Measurements from ENCODE around the gene TYW1B.
"Not testable (repeated sequence)": the region's sequence is repeated elsewhere in the genome, so short reads cannot be mapped to it uniquely, and the experiment has no call there.

TYW1B gene

DNA sequence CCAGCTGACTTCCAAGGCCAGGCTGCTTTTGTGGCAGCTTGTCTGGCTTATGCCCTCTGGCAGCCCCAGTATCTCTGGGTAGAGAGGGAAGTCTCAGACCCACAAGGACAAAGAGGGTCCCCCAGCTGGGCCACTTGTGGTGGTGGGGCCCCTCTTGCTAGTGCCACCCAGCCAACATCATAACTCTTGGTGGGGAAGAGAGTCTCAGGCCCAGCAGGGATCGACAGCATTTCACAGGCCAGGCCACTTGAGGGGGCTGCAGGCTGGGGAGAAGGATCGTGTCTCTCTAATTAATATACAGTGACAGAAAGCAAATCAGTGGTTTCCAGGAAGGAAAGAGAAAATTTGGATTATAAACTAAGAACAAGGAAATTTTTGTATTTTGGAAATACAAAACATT, 76.0 kb downstream of the TYW1B start:
- DNase-seq (ENCODE audit: insufficient read length, low spot score) (no peak), FAIRE-seq (no peak)
- TF ChIP-seq POLR2A (IDR thresholded peaks at IDR 0.05; ENCODE audit: low read depth, low read length): no peak

DNA sequence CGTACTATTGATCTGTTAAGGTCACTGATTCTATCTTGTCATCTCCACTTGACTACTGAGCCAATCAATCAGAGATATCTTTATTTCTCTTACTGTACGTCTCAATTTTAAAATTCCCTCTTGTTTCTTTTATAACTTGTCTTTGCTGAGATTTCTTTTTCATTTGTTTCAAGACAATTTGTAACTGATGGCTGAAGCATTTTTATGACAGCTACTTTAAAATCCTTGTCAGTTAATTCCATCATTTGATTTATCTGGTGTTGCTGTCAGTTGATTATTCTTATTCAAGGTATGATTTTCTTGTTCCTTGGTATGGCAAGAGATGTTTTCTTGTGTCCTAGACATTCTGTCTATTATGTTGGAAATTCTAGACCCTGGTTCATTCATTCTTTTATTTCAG, 76.6 kb downstream of the TYW1B start:
- no peak for FAIRE-seq
- DNase-seq (ENCODE audit: insufficient read length, low spot score): no peak
- no peak for TF ChIP-seq POLR2A (IDR thresholded peaks at IDR 0.05; ENCODE audit: low read depth, low read length)

DNA sequence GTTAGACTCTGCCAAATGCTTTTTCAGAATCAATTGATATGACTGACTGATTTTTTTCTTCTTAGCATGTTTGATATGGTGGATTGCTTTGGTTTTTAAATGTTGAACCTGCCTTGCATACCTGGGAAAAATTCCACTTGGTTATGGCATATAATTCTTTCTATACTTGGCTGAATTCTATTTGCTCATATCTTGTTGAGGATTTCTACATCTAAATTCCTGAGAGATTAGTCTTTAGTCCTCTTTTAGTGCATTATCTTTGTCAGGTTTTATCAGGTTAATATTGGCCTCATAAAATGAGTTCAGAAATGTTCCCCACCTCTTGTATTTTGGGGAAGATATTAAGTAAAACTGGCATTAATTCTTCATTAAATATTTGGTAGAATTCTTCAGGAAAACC, 79.4 kb downstream of the TYW1B start:
- FAIRE-seq; DNase-seq (ENCODE audit: insufficient read length, low spot score): not testable (repeated sequence)

DNA sequence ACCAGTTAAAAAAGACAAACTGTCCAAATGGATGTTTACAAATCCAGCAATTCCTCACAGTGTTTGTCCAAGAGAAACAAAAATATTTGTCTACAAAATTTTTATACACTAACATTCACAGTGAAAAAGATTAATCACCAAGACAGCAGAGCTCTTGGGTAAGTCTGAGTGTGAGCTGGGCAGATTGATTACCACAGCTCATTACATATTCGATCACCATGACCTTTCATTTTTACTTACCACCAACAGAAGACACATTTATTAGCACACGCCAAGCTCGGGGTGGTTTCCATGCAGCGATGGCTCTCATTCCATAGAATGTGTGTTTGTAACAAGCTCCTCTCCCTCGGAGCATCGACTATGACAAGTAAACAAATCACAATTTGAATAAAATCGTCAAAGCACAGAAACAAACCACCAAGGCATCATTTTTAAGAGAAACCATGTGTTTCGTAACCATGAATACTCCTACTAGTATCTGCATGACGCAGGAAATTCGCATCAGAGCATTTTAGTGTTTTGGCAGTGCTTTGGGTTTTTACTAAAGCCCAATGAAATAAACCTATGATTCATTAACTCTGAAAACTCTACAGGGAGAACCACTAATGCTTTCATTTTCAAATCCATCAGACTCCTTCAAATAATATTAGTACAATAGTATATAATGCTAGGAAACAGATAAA, 83.6 kb downstream of the TYW1B start:
- not testable (repeated sequence) for DNase-seq (ENCODE audit: insufficient read length, low spot score); FAIRE-seq

DNA sequence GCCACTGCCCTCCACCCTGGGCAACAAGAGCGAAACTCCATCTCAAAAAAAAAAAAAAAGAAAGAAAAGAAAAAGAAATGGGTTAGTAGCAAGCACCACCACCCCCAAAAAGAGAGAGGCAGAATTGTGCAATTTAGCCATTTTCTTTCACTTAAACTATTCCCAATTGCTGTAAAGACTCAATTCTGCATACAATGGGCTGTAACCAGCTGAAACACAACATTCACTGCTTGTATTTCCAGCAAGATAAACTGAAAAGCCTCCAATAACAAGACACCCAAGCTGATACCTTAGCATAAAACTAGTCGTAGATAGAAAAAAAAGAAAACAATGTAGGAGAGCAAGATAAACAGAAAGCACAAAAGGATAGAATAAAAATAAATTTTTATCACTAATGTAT, 84.2 kb downstream of the TYW1B start:
- not testable (repeated sequence) for FAIRE-seq; DNase-seq (ENCODE audit: insufficient read length, low spot score)

DNA sequence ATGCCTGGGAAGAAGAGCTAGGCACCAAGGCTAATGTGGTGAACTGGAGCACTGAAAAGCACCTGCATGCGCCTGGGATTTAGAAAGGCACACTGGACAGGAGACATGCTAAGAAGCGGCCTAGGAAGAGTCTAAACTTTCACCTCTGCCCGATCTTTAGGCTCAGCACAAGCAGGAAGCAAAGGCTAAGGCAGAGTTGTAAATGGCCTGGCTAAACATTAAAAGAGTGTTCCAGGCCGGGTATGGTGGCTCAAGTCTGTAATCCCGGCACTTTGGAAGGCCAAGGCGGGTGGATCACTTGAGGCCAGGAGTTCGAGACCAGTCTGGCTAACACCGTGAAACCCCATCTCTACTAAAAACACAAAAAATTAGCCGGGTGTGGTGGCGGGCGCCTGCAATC, 88.3 kb downstream of the TYW1B start:
- not testable (repeated sequence) for FAIRE-seq; DNase-seq (ENCODE audit: insufficient read length, low spot score)

DNA sequence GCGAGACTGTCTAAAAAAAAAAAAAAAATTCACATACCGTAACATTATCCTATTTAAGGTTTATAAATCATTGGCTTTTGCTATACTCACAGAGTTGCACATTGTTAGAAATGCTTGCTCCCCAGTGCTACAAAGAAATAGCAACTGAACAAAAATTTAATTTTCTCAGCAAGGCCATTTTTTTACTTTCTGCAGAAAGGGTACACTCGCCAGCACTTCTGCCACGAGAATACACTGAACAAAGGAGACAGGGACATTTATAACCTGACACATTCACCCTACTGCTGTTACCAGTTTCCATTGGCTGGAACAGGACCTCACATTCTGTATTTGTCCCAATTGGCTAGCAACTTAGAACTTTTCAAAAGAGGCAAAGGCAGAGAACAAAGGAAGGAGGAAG, 92.1 kb downstream of the TYW1B start:
- DNase-seq (ENCODE audit: insufficient read length, low spot score); FAIRE-seq: not testable (repeated sequence)

DNA sequence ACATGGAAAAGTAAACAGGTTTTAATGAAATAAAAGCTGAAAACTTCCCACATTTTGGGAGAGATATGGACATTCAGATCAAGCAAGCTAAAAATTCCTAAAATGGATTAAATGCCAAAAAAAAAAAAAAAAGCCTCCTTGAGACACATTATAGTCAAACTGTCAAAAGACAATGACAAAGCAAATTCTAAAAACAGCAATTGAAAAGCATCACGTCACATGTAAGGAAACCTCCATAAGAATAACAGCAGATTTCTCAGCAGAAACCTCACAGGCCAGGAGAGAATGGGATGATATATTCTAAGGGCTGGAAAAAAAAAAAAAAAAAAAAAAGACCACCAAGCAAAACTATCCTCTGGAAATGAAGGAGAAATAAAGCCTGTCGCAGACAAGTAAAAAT, 97.2 kb downstream of the TYW1B start:
- FAIRE-seq; DNase-seq (ENCODE audit: insufficient read length, low spot score): not testable (repeated sequence)

DNA sequence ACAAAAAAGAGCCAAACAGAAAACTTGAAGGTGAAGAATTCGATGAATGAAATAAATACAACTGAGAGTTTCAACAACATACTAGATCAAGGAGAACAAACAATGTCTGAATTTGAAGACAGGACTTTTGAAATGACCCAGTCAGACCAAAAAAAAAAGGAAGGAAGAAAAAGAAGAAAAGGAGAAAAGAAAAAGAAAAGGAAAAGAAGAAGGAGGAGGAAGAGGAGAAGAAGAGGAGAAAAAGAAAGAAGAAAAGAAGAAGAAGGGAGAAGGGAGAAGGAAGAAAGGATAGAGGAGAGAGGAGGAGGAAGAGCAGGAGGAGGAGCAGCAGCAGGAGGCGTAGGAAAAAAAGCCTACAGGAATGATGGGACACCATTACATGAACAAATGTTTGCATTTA, 97.6 kb downstream of the TYW1B start:
- FAIRE-seq; DNase-seq (ENCODE audit: insufficient read length, low spot score): not testable (repeated sequence)

DNA sequence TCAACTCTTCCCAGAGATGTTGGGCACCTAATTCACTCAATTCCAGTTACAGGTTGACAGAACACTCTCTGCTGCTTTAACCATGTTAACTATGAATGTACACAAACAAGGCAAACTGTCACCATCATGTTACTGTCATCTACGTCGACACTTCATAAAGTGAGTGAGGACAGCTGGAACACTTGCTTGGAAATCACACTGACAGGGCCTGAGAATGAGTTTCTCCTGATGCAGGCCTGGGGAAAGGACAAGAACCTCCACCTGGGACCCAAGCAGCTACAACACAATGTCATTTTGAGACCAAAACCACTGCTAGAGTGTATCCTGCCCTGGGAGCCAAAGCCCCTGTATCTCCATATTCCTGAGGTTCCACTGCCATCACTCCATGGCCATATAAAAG, 98.9 kb downstream of the TYW1B start:
- not testable (repeated sequence) for DNase-seq (ENCODE audit: insufficient read length, low spot score); FAIRE-seq

DNA sequence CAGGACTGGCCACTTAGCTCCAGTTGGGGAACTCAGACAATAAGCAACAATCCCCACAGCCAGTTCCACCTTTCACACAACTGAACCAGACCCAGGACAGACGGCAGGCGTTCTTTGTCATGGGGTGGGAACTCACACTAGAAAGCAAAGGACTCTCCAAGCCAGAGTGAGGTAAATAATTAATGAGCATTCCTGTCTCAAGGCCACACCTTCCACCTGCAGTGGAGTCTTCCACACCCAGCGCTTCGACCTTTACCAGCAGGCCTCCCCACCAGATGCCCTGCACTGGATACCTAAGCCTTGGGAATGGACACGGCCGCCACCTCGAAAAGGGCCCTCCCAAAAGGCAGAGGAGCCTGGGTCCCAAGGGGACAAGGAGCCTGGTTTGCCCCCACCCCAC, 105.3 kb downstream of the TYW1B start:
- not testable (repeated sequence) for FAIRE-seq

DNA sequence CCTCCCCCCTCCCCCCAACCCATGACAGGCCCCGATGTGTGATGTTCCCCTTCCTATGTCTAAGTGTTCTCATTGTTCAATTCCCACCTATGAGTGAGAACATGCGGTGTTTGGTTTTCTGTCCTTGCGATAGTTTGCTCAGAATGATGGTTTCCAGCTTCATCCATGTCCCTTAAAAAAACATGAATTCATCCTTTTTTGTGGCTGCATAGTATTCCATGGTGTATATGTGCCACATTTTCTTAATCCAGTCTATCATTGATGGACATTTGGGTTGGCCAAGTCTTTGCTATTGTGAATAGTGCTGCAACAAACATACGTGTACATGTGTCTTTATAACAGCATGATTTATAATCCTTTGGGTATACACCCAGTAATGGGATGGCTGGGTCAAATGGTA, 107.1 kb downstream of the TYW1B start:
- not testable (repeated sequence) for FAIRE-seq; DNase-seq (ENCODE audit: insufficient read length, low spot score)

More for the DNA sequence above, 105.3 kb downstream of the TYW1B start:
- not testable (repeated sequence) for DNase-seq (ENCODE audit: insufficient read length, low spot score)

DNA sequence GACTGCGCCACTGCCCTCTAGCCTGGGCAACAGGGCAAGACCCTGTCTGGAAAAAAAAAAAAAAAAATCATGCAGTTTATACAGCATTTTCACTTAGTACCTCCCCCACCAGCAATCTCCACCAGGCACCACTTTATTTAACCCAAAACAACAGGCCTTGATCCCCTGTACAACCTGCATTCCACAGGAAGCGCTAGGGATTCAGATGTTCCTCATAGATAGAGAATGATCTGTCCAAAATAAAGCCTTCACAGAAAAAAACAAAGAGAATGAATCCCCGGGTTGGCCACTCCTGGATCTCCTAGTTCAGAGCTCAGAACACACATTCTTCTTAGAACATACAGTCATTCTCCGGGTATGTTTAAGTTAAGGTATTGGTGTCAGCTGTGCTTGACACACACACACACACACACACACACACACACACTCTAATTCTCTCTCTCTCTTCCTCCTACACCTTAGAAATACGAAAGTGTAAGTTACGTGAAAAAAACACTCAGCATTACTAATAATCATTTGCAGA, 110.7 kb downstream of the TYW1B start:
- not testable (repeated sequence) for DNase-seq (ENCODE audit: insufficient read length, low spot score)

DNA sequence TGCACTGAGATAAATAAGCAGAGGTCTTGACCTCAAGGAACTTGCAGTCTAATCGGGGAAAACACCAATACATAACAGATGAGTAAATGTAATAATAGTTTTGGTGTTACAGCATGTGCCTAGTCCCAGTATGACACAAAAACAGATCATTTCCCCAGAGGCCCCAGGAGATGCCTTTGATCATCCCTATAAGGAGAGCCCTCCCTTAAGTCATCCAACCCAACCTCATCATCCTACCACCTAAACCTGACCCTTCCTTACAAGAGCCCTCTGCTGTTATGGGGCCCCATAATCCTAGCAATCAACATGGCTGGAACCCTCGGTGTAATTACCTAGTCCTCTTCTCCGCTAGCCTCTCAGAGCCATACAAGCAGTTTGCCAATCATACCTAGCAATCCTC, 116.1 kb downstream of the TYW1B start:
- FAIRE-seq; DNase-seq (ENCODE audit: insufficient read length, low spot score): not testable (repeated sequence)

More for the DNA sequence above, 110.7 kb downstream of the TYW1B start:
- FAIRE-seq: not testable (repeated sequence)

DNA sequence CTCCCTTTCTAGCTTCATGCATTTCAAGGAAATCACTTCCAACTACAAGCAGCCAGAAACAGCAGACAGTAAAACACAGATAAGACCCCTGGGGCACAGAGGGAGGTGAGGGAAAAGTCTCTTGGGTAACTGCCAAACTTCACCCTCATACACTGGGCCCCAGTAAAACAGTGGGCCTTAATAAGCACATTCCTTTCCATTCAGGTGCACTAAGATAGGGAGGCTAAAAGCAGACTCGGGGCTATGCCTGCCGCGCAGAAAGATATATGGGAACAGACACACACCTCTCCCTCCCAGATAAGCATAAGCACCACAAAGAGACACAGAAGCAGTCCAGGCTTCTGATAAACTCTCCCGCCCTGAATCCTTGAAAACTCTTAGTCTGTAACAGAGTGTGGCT, 117.0 kb downstream of the TYW1B start:
- TF ChIP-seq POLR2A (IDR thresholded peaks at IDR 0.05; ENCODE audit: low read depth, low read length): no peak
- FAIRE-seq: no peak
- DNase-seq (ENCODE audit: insufficient read length, low spot score): no peak

DNA sequence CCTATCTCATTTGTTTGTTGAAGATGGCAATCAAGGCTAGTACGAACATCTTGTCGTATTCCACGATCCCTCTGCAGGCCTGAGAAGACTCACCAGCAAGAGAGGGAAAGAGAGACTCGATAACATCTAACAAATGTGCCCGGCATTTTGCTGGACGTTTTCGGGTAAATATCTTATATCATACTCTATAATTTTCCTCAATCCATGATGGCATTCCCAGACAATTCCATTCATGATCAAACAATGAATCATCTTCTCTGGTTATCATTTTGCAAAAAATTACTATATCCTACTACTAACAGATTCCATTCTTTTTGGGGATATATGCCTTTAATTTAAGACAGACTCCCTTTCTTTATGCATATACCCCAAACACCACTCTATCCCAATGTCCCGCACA, 118.1 kb downstream of the TYW1B start:
- DNase-seq (ENCODE audit: insufficient read length, low spot score) (no peak), FAIRE-seq (no peak)
- no peak for TF ChIP-seq POLR2A (IDR thresholded peaks at IDR 0.05; ENCODE audit: low read depth, low read length)

DNA sequence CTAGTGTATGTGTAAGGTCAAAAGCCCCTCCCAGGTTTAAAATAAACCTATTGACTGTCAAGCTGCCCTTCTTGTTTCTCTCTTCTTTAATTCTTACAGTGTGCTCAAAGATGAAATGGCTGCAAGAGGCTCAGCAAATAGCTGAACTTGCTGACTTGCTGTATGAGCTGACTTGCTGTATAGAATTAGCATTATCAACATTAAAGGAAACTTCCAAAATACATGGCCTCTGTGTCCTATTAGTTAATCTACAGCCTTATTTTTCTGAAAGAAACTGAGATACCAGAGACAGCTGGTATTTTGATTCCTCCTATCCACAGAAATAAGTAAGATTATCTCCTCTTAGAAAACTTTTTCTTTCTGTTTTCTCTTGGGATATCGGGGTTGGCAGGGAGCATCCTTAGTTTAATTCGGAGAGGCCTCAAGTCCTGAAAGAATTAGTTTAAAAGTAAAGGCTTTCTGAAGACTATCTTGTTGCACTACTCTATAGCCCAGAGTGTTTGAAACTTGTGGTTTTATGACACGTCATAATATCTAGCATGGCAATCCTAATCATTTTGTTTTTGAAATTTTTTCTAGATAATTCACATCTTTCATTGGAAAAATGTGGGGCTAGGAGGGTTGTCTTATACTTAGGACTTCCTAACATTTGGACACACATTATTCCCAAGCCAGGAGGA, 119.5 kb downstream of the TYW1B start:
- FAIRE-seq: not testable (repeated sequence)

More for the DNA sequence above, 119.5 kb downstream of the TYW1B start:
- not testable (repeated sequence) for DNase-seq (ENCODE audit: insufficient read length, low spot score)

All from H54 (cell line).